Iris pigment epithelial cell (primary cell): ENCODE data around the gene ITIH5.

Experiments
- DNase-seq: peaks from one replicate; pipeline ENCODE4 v3.0.0-alpha.2; 2011; ENCODE audit warnings: low read depth

ITIH5 gene

GRCh38 chr10:7626283-7626682 lies 40.5 kb downstream of the ITIH5 start:
- peak; percentile 5 for DNase-seq

- no peak for DNase-seq
These were observed 40.9 kb downstream of the ITIH5 start for GRCh38 chr10:7625836-7626235.

- DNase-seq: no peak
These were observed 41.8 kb downstream of the ITIH5 start for GRCh38 chr10:7625009-7625408.

- no peak for DNase-seq
These were observed 43.8 kb downstream of the ITIH5 start for GRCh38 chr10:7622969-7623368.

- DNase-seq: no peak
These were observed 48.3 kb downstream of the ITIH5 start for GRCh38 chr10:7618461-7618860.

- no peak for DNase-seq
These were observed 54.9 kb downstream of the ITIH5 start for GRCh38 chr10:7611909-7612308.

- peak; percentile 46 for DNase-seq
These were observed 55.9 kb downstream of the ITIH5 start for GRCh38 chr10:7610651-7611389.

GRCh38 chr10:7610026-7610425 lies 56.7 kb downstream of the ITIH5 start:
- no peak for DNase-seq

- DNase-seq: no peak
These were observed 57.2 kb downstream of the ITIH5 start for GRCh38 chr10:7609556-7609955.

GRCh38 chr10:7608001-7608400 lies 58.8 kb downstream of the ITIH5 start:
- no peak for DNase-seq

GRCh38 chr10:7606951-7607404 lies 59.8 kb downstream of the ITIH5 start:
- peak; percentile 9 for DNase-seq

GRCh38 chr10:7605565-7606295 lies 61.0 kb downstream of the ITIH5 start:
- no peak for DNase-seq

GRCh38 chr10:7601023-7601656 lies 65.6 kb downstream of the ITIH5 start:
- no peak for DNase-seq

- DNase-seq: no peak
These were observed 68.0 kb downstream of the ITIH5 start for GRCh38 chr10:7598771-7599170.

- DNase-seq: no peak
These were observed 70.4 kb downstream of the ITIH5 start for GRCh38 chr10:7596356-7596755.

- no peak for DNase-seq
These were observed 72.9 kb downstream of the ITIH5 start for GRCh38 chr10:7593905-7594304.

GRCh38 chr10:7593063-7593462 lies 73.7 kb downstream of the ITIH5 start:
- DNase-seq: no peak

GRCh38 chr10:7592627-7593026 lies 74.1 kb downstream of the ITIH5 start:
- no peak for DNase-seq

- DNase-seq: no peak
These were observed 76.5 kb downstream of the ITIH5 start for GRCh38 chr10:7590271-7590670.

GRCh38 chr10:7589748-7590147 lies 77.0 kb downstream of the ITIH5 start:
- DNase-seq: no peak

GRCh38 chr10:7587865-7588188 lies 78.9 kb downstream of the ITIH5 start:
- DNase-seq: no peak

GRCh38 chr10:7587168-7587864 lies 79.5 kb downstream of the ITIH5 start:
- DNase-seq: no peak

- DNase-seq: no peak
These were observed 81.5 kb downstream of the ITIH5 start for GRCh38 chr10:7585228-7585627.
